Stimulated activated CD4-positive, alpha-beta T cell treated with anti-CD3 and anti-CD28 coated beads, Interleukin-4, amount 100 ng/mL, for 48 hours (primary cell): ENCODE data around the gene GRB14.

Experiments
- DNase-seq, 2 donors: peaks; one replicate each; pipeline ENCODE4 v3.0.0-alpha.2; 2020; ENCODE audit warnings: low read depth in 2 of 2

Gene GRB14

DNA sequence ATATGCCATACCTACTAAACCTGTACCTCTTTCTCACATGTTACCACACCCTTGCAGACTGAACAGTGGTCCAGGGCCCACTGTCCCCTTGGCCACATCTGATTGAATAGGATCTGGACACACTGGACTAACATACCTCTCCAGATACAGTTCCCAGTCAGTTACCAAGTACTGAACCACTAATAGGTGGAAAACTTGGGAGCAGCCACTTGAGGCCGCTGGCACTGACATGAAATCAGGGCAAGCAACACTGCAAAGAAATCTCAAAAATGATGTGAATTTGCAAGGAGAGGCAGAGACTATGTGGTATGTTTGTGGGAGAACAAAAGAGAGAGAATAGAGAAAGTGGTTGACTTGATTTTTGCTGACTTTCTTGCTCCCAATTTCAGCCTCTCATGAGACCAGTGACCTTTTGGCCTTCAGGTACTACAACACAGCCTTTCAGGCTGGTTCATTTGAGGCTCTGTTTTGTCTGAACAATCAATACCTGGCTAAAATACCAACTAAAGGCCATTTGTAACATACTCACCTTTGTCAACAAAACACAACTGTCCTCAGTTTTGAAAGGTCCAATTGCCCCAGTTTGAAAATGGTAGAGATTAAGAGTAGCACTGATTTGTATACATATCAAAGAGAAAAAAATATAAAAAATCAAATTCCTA, 7.8 kb downstream of the GRB14 start:
- no peak for DNase-seq

DNA sequence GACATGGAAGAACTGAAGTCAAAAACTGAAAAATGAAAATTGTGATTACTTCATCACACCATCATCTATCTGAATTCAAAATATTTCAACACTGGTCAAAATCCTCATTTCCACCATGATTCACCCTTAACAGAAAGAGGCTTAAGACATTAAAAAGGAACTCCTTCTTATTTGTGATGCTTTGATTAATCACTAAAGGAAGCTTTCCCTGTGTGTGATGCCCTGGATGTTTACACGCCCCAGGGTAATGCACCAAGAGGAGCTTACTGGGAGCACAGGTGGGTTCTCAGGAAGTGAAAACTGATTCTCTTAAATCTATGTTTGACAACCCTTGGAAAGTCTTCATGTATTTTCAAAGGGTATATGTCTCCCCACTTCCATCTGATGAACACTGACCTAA, 11.5 kb downstream of the GRB14 start:
- no peak for DNase-seq

DNA sequence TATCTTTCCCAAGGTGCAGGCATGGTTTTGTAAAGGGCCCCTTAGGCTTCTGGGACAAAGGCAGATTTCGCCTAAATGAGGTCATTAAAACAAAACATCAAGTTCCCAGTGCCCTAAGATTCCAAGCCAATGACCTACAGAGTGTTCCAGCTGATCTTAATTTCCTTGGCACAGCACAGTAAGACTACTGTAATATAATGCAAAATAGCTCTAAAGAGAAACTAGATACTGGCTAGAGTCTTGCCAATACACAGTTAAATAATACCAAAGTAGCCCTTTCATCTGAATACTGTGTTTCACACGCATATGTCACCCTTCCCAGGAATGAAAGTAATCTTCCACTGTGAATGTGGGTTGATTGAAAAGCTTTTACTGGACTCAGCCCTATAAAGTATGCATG, 14.7 kb downstream of the GRB14 start:
- DNase-seq = no peak

DNA sequence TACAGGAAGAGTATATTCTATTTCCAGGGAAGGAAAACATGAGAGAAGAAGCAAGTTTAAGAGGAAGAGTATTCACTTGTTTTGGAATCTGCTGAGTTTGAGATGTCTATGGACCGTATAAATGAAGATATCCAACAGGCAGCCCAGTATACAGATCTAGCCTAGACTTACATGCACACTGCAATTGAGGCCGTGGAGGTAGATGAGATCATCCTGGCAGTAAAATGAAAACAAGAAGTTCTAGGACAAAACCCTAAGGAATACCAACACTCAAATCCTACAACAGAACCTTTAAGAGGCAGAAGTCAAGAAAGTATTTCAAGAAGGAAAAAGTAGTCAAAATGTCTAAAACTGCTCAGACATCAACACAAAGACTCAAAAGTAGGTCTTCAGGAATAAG, 16.0 kb downstream of the GRB14 start:
- DNase-seq = no peak

DNA sequence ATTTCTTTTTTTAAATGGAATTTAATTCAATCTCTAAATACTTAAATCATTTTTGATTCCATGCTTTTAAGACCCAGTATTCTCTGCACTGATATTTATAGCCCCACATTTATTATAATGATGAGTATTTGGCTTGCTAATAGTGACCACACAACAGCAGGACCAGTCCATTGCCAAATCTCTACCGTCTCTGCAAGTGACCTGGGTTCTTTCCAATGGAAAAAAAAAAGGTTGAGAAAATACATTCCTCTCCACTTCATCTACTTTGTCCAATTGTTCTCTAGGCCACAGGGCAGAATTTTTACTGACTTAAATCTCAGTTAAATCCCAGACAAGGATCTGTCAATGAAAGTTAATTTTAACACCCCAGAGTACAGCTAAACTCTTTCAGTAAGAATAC, 20.5 kb downstream of the GRB14 start:
- no peak for DNase-seq

DNA sequence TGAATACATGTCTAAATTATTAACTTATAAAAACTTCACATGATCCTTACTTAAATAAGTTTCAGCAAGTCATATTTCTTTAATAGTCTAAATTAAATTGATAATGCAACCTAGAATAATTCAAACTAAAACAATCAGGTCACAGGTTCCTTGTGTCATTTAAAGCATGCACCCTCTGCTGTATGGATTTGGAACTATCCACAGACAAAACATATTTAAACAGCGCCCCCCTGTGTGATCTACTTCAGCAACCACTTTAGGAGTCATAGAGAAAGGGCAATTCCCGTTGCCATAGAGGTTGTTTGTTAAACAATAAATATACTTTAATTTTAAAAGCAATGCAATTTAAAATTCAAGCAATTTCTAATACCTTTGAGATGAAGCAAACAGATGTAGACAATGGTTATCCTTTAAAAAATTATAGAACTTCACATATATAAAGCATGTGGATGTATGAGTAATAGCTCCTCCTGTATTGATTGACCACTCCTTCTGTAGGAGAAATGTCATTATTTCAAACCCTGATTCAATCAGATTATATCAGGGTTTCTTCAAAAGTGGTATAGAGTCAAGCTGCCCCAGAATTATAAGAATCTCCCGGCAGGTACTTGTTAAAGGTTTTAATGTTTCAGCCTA, 21.2 kb downstream of the GRB14 start:
- DNase-seq = no peak

DNA sequence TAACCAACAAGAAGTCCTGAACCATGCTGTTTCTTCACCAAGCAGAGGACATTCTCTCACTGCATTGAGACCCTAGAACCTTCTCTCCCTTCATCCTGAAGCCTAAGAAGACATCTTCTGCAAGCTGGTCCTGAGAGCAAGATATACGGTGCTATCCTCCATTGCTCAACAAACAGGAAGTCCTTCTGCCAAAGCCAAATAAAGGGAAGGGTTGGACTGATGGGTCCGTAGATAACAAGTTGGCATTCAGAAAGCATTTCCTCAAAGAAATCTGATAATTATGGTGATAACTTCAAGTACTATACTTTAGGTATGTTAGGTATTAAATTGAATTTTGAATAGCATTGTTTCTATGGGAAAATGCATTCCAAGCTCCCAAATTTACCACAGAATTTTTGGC, 23.3 kb downstream of the GRB14 start:
- no peak for DNase-seq

DNA sequence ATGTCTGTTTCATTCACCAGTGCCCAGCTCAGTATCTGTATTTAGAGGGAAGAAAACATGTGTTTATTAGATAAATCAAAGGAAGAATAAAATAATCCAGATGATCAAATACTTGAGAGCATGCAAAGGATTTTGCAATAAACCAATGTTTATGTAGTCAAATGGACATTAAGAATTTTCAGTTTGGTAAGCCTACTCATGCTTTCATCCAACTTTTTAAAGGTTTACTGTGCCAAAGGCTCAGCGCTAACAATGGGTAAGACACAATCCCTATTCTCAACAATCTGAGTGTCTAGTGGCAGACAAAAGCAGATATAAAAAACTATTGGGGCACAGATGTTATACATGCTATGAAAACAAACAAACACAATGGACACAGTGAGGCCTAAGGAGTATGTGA, 26.3 kb downstream of the GRB14 start:
- DNase-seq = no peak

DNA sequence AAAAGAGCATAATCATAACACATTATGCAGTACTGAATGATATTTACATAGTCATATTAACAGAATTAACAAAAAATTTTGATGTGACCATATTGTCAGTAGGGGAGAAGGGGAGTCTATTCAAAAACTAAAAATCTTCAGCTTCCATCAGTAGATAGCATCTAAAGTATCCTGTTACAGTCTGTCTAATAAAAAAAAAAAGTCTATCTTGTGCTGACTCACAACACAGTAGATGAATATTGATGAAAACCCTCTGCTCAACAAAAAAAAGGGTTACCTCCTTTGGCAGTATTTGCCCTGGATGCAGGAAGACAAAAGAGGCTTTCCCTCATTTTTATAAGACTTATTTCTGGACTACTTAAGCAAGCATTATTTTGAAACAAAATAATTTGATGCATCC, 27.3 kb downstream of the GRB14 start:
- no peak for DNase-seq

DNA sequence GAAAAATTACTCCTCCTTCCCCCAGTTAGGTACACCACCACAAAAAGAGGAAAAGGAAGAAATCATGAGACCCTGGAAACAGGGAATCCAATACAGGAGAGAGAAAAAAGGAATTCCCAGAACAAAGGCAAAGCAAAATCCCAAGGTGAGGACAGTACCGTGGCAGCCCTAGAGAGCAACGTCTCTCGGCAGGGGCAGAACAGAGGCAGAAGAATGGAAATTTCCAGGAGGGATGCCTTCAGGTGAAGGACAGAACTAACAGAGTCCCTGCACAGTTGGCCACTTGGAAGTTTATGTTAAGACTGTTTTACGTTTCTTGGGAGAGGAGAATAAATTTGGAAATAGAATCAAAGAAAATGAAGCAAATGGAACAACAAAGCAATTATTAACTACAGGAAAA, 27.7 kb downstream of the GRB14 start:
- DNase-seq = no peak

DNA sequence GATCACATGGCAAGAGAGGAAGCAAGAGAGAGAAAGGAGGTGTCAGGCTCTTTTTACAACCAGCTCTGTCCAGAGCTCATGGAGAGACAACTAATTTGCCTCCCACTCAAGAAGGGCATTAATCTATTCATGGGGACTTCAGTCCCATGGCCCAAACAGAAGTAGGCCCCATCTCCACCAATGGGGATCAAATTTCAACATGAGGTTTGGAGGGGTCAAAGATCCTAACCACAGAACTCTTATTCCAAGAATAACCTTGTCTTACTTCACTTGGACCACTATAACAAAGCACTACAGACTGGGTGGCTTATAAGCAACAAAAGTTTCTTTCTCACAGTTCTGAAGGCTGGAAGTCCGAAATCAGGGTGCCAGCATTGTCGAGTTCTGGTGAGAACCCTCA, 31.8 kb downstream of the GRB14 start:
- no peak for DNase-seq

DNA sequence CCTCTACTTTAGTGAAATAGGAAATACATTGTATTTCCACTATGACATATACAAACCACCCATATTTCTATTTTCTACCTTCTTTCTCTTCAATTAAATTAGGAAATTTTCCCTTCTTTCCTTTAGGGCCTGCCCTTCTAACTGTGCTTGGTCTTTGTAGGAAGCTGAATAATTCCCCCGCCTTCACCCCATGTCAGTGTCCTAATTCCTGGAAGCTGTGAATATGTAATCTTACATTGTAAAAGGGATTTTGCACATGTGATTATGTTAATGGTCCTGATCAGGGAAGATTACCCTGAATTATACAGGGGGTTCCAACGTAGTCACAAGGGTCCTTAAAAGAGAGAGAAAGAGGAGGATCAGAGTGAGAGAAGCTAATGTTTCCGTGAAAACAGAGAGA, 40.2 kb downstream of the GRB14 start:
- DNase-seq = no peak

DNA sequence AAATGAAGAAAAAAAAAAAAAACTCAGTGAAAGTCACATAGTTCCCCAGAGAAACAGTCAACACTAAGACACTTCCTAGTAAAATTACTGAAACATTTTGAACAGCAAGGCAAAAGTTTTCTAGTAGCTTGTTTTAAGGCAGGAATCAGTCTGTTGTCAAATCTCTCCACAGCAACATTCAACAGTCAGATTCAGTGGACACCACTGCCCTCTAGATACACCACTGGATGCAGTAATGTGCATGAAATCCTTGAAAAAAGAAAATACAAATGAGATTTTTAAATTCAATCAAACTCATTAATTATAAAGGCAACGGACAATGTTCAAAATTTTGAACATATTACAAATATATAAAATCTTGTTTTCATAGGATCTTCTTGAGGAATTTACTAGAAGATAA, 46.4 kb downstream of the GRB14 start:
- no peak for DNase-seq

DNA sequence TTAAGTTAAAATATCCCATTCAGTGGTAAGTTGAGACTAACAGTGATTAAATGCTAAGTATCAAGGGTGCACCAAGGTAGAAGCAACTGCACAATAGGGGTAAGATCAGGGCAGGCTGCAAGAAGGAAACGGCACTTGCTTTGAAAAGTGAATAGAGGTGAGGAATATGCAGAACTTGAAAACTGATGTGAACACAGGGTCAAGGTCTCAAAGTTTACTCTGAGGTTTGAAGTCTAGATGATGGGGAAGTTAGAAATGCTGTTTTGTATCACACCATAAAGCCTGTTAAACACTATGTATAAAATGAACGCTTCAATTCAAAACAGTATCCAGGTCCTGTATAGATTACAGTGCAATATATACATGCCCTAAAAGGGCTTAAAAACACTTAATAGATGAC, 50.8 kb downstream of the GRB14 start:
- DNase-seq = no peak

DNA sequence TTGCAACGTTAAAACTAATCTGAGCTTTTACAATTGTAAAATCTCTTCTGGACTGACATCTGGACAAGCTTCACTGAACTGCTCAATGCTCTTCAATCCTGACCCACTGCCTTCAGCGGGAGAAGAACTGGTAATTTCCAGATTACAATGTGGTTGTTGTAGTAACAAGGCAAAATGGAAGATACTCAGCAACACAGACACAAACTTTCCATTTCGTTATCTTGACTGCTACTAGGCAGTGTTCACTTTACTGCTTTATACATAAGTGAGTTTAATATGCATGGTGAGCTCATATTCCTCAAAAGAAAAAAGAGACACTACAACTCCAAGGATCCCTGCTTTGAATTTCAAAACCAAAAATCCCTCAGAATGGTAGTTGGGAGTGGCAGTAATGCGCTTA, 51.9 kb downstream of the GRB14 start:
- DNase-seq = no peak

DNA sequence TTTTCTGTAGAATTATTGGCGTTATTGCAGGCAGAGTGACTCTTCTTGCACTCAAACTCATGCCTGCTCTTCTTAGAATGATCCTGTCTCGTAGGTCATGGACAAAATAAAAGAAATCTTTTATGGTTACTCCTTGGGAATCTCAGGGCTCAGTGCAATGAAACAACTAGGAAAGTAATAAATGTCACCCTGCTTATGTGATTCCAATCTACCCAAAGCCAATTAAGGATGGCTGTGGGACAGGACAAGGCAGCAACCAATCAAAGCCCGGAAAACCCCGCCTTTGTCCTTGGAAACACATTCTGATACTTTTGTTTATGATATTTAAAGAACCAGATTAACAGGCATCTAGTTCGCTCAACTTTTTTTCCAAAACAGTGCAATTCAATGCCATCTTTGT, 53.0 kb downstream of the GRB14 start:
- no peak for DNase-seq

DNA sequence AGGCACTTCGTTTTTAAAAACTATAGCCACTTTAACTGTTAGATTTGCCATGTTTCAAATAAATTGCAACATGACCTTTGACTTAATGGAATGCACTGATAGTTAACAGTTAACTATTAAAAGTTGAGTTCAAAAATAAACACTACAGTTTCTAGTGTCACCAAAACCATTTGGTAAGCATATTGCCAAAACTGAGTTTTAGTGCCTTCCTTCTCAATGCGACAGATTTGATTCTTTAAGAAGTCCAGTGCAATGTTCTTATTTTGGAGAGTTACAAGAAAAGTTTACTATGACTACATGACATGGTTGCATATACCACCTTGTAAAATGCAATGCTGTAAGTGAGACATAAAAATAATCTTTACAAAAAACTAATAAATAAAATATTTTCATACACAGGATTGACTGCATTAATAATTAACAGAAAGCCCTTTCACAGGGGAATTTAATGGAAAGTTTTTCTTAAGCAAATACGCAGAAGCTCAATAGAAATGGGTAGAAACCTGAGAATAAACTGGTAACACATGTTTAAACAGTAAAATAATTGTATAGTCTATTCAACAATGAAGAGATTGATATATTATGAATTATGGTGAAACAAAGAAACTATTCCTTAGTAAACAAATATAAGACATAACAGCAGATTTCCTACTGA, 53.8 kb downstream of the GRB14 start:
- no peak for DNase-seq

DNA sequence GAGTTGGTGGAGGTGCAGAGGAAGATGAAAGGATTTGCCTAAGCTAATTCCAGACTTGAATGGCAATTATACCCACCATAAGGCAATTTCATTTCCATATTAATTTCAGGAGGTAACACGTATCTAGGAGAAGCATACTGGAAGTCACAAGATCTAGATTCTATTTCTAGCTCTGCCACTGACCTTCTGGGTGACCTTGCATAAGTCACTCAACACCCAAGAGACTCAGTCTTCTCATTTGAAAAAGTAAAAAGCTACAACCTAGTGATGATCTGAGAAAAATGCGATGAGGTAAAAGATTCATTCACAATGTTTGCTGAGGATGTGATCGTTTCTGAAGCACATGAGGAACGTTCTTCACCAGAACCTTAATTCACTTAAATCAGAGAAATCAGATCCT, 55.9 kb downstream of the GRB14 start:
- no peak for DNase-seq

DNA sequence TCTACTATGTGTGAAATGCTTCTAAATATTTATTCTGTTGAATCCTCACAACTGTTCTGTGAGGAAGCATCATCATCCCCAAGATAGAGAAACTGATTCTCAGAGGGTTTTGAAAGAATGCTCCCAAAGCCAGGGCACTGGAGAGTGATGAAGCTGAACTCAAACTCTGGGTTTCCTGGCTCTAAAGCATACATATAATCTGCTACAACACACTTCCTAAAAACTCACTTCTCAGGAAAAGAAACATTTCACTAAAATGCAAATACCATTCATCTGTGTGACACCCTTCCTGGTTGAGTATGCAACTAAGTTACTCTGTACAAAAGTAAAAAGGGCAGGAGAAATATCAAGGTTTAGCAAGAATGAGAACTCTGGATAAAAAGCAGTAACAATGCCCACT, 58.6 kb downstream of the GRB14 start:
- no peak for DNase-seq

DNA sequence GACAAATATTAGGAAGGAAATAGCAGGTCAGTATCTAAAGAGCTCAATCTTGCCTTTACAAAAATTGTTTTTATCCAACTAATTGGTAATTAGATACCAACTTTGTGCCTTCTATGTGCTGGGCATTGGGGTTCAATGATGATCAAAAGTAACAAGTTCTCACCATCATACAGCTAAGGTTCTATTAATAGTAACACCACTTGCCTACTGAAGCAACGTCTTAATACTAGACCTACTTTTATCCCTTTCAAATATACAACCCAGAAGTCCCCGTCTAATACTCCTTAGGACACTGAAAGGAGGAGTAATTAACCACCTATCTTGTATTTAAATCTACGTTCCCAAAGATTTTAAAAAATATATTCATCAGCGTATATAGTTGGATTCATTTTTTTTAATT, 59.3 kb downstream of the GRB14 start:
- DNase-seq = no peak

DNA sequence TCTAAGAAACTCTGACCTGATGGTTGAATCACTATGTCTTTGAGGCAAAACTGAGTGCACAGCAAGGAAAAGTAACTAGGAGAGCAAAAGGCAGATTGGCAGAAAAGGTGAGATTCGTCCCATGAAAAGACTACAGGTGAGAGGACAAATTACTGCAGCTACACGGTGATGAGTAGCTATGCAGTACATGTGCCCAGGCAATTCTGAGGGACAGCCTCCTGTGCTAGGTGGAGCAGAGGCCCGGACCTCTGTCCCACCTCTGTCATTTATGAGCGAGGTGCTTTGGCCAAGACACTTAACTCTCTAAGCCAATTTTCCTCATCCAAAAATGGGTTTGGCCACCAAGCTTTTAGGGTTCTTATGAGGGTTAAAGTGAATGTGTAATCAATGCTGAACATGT, 59.9 kb downstream of the GRB14 start:
- DNase-seq = no peak

DNA sequence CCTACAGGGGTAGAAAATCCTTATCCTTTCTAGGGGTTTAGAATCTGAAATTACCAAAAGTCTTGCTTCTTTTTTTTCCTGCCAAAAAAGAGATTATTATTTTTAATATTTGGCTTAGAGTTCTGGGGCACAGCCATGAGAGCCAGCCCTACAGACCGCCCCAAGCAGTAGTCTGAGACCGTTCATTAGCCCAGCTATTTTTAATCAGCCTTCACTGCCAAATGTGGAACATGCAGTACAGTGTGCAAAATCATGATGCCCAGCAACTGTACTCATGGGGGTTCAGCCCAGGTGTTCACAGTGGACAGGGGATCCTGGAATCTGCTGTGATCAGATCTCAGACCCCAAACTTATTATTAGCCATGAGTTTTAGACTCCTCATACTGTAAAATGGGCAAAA, 60.4 kb downstream of the GRB14 start:
- DNase-seq = no peak

DNA sequence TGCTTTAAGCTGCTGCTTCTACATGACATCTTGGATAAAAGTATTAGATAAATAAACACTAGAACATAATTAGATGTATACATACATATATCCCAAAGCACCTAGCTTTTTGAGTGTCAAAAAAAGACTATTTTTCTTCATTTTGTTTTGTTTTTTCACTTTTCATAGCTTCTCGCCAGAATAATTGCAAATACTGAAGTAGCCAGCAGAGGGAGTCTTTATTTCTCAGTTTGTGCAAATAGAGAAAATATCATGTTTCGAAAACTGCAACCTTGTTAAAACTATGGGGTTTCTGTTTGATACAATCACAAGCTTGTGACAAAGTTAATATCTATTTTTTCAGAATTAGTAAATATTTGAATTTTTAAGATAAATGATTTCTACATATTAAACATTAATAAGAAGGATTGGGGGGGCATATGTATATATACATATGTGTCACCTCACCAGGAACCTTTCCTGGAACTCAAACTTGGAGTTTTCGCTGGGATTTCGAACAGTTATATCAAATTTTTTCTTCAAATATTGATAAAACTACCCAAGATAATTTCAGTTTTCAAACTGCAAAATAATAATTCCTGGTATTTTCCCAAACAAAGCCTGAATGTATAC, 61.0 kb downstream of the GRB14 start:
- DNase-seq = no peak
